ENCODE results near the gene RPL19.

Gene RPL19

DNA sequence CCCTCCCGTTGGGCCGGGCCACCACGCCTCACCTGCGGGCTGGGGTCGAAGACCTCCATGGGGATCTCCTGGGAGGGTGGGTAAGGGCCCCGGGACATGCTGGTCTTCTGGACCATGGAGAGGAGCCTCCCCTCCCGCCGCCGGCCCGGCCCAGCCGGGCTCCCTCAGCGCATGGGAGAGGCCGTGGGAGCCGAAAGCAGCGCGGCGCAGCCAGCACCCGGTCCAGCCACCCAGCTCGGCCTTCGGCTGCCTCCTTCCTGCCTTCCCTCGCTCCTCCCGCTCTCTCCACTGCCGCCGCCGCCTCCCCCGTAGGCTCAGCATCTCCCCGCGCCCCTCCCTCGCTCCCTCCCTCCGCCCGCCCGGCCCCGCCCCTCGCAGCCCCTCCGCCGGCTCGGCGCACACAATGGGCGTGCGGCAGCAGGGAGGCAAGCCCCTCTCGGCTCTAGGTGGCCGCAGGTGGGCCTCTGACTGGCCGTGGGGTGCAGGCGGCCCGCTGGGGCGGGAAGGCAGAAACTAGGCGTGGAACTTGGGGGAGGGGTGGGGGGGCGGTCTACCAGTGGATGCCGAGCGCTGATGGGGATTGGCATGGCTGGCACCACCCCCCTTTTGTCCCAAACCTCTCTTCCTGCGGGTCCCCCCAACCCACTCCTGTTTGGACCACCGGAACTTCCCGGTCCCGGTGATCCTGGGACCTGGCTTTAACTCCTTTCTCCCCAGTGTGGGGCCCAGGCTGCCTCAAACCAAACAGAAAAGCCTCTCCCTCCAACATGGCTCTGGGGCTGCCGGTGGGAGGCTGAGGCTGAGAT lies 2.5 kb upstream of the RPL19 start, which contains the start of gene CACNB1:
CACNB1 (minus strand) TSS at position 290 of the 806 bp plus-strand sequence; CDS start at position 116, 174 bp downstream.
- no peak for DNase-seq (ENCODE audit: low spot score)

DNA sequence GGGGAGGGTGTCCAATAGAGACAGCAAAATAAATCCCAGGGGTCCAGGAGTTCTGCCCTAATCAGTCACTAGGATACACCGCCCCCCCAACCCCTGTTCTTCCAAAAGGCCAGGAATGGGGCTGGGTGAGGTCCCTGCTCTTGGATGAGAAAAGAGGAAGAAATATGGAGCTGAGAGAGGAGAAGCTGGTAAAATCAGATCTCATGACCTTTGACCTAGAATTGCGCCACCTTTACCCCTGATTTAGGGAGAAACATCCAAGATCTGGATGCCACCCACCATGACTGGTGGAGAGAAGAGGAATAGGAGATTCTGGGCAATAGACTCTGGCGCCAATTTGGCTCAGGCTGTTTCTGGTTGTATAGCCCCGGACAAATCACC lies 1.9 kb upstream of the RPL19 start:
- no peak for DNase-seq (ENCODE audit: low spot score)

DNA sequence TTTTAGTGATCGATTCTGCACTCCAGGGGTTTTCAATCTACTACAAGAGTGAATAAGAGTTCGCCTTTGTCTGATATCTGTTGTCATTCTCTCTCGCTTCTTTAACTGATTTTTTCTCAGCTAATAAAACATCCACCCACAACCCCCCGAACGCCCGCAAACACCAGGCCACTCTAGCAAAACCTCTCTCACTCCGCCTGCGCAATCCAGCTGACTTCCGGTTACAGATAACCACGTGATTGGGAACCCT lies 338 bp upstream of the RPL19 start:
- no peak for DNase-seq (ENCODE audit: low spot score)

DNA sequence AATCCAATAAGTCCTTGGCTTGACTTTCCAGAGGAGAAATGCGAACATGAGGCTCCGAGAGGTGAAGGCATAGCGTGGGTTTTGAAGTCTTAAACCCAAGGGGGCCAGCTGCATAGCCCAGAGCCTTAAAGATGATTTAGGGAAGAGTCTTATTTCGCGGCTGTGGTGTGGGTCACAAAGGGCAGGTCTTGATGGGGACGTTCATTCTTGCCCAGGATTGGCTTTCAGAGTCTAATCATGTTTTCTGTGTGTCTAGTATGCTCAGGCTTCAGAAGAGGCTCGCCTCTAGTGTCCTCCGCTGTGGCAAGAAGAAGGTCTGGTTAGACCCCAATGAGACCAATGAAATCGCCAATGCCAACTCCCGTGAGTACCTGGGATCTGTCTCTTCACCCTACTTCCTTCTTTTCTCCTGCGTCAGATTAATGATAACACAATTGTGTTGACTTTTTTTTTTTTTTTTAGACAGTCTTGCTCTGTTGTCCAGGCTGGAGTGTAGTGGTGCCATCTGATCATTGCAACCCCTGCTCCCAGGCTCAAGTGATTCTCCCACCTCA lies 951 bp downstream of the RPL19 start:
- no peak for DNase-seq (ENCODE audit: low spot score)

DNA sequence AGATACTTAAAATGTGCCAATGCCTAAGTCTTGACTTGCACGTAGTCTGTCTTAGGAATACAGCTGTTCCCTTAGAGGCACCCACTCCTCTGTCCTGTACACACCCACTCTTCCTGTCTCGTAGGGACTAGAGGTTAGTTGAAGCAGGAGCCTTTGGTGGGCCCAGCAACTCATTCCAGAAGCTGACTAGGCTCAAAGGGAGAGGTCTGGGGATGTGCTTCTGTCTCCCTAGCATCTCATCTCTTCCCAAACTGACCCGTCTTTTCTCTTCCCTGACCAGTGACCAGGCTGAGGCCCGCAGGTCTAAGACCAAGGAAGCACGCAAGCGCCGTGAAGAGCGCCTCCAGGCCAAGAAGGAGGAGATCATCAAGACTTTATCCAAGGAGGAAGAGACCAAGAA lies 4.2 kb downstream of the RPL19 start:
- no peak for DNase-seq (ENCODE audit: low spot score)

DNA sequence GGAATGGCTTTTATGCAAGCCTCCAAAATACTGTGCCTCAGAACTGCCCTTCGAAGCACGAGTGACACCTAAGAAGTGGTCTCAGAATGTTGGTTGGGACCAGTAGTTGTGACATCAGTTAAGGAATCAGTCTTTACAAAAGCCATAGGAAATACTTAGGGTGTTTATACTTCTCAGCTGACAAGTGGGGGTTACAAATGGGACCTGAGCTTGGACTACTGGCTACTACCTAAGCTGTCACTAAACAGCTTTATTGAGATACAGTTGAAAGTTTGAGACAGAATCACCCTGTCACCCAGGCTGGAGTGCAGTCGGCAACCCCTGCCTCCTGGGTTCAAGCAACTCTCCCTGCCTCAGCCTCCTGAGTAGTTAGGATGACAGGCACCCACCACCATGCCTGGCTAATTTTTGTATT lies 5.0 kb downstream of the RPL19 start:
- DNase-seq (ENCODE audit: low spot score): no peak

DNA sequence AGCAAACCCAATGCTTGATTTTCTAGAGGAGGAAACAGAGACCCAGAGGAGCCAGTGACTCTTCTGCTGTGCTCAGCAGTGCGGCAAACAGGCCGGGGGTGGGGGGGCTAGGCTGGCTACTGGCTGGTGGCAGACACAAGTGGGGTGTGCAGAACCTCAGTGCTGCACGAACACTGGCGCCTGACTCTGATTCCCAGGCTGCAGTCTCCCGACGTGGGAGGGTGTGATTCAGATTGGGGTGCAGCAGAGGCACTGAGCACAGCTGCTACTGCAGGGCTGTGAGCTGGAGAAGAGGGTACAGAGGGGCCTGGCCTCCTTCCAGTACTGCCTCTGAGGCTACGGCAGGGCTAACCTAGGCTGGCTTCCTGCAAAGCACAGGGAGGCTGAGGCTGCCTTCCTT lies 8.1 kb downstream of the RPL19 start:
- no peak for DNase-seq (ENCODE audit: low spot score)

DNA sequence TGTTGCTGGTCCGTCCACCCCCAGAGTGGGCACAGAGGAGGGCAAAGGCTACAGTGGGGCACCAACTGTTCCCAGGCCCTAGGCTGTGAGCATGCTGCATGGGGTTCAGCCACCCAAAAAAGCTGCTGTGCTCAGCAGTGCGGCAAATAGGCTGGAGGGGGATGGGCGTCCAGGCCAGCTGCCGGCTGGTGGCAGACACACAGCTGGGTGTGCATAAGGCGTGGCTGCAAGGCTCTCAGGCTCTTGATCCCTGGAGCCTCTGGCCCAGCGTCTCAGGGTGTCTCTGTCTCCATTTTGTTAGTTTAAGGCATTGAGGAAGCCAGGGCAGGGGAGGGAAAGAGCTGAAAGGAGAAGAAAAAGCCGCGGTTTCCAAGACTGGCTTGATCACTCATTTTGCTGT lies 8.8 kb downstream of the RPL19 start:
- DNase-seq (ENCODE audit: low spot score): no peak

DNA sequence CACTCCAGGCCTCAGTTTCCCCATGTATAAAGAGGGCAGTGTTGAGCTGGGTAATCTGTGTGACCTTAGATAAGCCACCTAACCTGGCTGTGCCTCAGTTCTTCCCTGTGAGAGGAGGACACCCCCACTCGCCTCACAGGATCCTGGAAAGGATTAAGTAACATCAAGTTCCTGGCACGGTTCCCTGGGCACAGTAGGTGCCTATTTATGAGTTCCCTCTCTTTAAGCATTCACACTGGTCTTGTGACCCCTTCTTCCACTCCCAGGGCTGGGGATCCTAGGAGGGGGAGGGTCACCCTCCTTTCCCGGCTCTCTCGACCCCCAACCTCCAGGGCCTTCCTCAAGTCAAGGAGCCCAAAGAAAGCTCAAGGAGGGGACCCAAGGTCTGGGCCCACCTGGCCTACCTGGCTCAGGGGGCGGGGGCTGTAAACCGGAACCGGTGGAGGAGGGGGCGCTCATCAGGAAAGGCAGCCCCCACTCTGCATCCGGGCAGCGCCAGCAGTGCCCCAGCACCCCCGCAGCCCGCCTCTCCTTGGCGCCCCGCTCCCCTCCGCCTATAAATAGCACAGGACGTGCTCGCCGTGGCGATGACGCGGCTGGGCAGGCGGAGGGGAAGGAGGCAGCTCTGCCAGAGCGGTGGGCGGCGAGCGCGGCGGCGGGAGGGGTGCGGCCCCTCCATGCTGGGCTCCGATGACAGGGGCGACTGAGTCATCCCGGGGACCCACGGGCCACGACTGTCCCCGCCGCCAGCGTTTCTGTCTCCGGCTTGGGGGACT lies 9.4 kb downstream of the RPL19 start:
- no peak for DNase-seq (ENCODE audit: low spot score)

DNA sequence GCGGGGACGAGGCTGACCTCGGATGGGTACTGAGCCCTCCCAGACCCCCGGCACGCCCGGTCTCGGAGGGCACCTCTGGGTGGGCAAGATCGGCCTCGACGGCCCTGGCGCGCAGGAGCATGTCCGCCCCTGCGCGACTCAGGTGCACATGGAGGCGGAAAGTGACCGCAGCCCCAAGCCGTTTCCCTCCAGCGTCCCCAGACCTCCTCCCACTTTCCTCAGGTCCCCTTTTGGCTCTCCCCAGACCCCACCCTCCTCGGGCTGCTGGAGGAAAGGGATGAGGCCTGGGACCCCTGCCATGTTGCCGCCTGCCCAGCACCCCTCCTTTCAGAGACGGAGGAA lies 10.0 kb downstream of the RPL19 start:
- DNase-seq (ENCODE audit: low spot score): no peak

DNA sequence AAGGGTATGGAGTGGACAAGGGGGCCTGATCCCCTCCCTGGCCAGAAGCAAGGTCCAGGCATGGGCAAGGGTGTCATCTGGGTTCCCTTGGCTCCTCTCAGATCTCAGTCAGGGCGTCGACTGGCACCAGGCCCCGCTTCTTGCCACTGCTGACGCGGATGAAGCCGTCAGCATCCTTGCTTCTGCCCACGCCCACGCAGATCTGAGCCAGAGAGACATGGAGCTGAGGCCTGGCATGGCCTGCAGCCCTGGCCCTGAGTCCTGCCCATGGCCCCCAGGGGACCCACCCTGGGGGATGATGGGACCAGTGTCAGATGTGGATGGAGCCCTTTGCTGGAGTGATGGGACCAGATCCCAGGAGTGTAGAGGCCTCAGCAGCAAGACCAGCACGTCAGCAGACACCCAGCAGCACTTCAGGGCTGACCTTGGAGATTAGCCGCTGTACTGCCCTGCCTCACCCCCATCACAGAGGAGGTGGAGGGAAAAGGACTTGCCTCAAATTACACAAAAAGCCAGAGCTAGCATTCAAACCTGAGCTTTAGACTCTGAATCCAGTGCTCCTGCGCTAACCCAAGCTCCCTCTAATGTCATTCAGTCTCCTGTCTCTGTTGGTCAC lies 12.2 kb downstream of the RPL19 start:
- DNase-seq (ENCODE audit: low spot score): no peak

DNA sequence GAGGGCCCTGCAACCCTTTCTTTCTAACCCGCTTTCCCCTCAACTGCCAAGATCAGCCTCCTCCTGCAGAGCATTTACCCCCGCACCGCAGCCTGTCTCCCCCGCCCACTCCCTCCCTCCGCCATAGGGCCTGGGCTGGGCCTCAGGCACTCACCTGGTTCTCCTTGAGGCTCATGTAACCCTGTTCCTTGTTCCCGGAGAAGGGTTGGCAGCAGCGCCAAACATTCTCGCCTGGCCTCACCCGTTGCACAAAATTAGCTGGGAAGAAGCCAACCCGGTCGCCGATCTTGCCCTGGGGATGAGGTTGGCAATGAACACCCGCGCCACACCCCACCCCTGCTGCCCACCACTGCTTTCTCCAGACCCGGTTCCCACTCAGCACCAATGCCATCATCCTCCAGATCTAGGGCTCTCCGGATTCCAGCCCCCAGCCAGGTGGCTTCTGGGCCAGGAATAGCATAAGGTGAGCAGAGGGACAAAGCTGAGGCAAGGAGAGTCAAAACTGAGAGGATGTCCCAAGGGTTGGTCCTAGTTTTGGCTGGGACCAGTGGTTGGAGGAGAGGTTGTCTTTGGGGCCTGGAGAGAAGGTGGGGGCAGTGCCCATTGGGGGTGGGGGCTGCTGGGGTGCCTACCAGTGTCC lies 12.9 kb downstream of the RPL19 start:
- no peak for DNase-seq (ENCODE audit: low spot score)

DNA sequence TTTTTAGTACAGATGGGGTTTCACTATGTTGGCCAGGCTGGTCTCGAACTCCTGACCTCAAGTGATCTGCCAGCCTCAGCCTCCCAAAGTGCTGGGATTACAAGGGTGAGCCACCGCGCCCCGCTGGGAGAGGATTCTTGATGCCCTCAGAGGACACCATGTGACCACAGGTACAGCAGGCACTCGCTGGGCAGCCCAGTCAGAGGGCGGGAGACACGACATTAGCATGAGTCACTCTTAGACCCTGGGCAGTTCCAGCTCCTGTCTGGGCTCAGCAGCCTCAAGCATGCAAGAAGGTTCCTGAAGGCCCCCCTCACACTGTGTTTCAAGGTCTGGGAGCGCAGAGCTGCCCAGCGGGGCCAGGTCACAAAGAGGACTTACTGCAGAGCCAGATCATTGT lies 13.8 kb downstream of the RPL19 start:
- no peak for DNase-seq (ENCODE audit: low spot score)

DNA sequence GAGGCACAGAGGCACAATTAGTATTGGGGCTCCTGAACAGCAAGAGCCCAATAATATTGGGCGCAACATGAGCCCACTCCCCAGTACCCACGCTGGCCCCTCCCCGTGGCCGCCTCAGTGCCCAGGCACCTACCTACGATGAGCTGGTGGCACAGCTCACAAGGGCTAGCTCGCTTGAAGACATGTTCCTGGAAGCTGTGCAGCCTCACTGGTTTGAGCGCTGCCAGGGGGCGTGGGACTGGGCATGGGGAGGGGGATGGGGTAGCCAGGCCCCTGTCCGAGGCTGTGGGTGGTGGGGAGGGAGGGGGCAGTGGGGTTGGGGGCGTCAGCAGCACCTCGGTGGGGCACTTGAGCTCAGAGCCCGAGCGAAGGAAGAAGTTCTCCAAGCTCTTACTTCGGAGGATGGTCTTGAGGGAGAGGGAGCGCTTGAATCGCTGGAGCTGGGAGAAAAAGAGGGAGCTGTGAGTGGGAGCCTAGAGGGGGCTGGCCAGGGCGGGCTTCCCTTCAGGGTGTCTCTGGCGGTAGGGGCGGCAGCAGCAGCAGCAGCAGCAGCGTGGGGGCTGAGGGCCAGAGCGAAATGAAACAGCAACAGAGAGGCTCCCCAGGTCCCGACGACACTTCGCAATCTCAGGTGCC lies 17.8 kb downstream of the RPL19 start:
- DNase-seq (ENCODE audit: low spot score): no peak

DNA sequence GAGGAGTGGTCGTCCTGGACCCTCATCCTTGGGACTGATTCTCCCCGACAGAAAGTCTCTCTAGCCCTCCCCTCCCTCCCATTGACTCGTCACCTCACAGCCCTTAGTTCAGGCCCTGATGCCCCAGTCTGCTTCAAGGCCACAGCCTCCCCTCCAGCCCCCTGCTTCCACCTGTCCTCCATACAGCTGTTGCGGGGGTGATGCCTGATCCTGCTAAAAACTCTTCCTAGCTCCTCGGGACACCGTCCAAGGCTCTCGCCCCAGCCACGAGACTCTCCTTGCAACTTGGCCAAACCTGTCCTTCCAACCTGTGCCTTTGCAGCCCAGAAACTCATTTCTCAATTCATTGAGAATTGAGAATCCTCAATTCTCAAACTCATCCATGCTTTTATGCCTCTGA lies 18.8 kb downstream of the RPL19 start:
- no peak for DNase-seq (ENCODE audit: low spot score)

DNA sequence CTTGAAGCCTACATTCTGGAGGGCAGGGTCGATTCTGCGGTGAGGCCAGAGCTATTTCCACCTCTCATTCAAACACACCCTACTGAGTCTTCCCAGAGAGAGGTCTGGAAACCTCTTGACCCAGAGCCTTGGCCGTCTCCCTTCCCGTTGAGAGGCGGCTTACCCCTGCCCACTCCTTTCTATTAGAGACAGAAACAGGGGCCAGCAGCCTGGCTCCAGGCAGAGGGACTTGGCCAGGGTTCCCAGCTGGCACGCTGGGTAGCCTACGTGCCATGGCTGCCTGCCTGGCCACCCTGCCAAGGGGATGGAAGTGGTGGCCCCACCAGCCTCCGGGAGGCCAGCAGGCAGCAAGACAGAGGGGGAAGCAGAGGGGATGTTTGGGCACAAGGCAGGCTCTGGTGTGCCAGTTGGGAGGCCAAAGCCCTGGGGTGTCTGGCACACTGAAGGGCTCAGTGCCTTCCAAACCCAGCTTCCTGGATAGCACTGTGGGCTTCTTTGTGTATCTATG lies 19.6 kb downstream of the RPL19 start:
- DNase-seq (ENCODE audit: low spot score): no peak

DNA sequence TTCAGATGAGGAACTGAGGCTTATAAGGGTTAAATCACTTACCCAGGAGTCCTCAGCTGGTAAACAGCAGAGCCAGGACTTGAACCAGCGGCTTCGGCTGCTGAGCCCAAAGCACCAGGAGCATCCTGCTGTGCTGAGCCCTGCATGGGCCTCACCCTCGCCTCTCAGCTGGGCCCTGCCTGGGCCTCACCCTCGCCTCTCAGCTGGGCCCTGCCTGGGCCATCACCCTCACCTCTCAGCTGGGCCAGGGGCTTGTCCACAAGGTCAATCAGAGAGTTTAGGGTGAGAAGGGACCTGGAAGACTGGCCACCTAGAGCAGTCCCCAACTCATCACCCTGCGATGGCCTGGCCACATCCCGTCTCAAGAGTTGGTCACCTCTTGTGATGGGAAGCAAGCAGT lies 21.5 kb downstream of the RPL19 start:
- DNase-seq (ENCODE audit: low spot score): no peak

DNA sequence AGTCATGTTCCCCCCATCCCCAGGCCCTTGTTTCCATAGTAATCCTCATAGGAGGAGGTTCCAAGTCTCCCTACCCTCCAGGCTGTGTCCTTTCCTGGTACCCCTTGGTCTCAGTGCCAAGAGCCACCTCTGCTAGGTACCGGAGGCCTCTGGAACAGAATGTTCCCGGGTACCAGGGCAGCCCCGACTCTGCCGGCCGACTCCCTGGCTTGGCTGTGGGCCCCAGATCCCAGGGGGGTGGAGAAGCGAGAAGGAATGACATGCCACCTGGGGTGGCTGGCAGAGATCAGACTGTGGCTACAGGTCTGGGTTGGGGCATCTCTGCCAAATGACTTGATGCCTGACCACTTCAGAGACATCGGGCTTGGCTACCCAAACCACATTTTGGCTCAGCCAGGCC lies 22.1 kb downstream of the RPL19 start:
- DNase-seq (ENCODE audit: low spot score): no peak

DNA sequence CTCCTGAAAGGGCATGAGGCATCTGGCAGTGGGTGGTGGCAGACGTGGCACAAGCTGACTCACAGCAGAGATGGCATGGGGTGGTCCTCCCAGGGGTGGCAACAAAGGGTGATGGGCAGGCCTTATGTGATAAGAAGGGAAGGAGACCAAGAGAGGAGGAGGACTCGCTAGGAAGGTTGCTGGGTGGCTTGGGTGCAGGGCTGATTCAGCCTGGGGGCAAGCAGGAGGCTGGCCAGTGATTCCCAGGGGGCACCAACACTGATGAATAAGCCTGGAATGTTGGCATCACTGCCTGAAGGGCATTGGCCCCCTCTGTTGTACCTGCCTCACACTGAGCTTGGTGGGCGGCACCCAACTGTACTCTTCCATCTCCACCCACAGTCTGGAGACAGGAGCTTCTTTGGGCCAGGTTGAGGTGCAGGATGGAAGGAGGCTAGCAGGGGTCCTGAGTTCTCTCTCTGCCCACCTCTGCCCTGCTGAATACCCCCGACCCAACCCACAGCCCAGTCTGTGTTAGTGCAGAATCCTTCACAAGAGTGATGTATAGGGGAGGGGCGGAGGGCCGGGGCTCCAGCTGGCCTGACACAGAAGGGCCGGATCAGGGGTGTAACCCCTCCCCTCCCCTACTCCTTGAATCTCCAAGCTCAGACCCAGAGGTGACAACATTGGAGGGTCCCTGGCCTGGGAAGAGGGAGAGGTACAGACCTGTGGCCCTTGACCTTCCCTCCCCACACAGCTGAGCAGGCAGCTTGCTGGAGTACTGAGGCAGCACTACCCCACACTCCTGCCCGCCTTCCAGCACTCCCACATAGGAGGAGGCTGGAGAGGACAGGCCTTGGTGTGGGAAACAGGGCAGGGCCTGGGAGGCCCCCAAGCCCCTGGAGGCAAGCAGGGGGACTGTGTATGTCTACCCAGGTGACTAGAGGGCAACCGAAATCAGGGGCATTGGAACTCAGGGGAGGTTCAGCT lies 23.1 kb downstream of the RPL19 start:
- DNase-seq (ENCODE audit: low spot score): no peak

DNA sequence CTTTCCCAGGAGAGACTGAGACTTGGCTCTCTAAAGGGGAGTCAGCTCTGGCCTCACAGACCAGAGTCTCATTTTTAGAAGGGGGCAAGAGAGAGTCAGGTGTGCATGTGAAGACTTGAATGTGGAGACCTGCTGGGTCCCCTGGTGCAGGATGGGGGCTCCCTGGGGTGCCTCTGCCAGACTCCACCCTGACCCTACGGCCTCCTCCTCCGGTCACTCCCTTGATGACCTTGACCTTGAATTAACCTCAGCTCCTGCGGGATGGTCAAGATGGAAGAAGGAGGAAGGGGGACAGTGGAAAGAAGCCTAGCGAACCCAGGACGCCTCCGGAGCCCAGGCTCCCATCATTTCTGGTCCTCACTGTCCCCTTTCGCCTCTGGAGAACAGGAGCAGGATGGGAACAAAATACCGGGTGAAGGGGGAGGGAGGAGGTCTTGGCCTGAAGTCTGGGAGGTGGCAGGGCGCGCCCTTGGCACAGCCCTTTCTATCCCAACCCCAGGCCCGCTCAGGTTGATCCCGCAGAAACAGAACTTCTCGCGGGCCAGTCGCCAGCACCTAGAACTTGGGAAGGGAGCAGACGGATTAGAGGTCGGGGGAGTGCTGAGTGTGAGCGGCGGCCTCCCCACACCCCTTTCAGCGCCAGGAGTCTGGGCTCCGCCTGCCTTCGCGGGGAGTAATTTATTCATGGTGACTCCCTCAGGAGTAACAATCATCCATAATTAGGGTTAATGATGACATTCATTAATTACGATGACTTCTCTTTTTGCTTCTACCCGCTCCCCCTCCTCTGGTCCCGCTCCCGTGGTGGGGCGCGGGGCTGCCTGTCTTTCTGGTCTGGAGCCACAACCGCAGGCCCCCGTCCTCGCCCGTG lies 24.1 kb downstream of the RPL19 start:
- DNase-seq (ENCODE audit: low spot score): no peak

Data from hematopoietic multipotent progenitor cell treated with erythropoietin and hydrocortisone succinate and interleukin-3 and kit ligand, for 17 days (in vitro differentiated cells).